A673 (cell line): ENCODE measurements around the gene MFNG. TPM values are rescaled to one million over a fixed set of nuclear protein-coding genes. Genes with fewer than 3 reads are reported as not detected.
A peak's percentile ranks its signal among the peaks of the same experiment; 100 is the strongest.

Experiments
- BruUV-seq: library from RNA; stranded (reverse); fragments of 400-500 nt; replicated peaks from 2 replicates; lab custom pipeline; 2021; lab: Mats Ljungman, UMichigan
- CTCF ChIA-PET: fragments of 300-600 bp; sonication (Branson Sonifier 250); formaldehyde crosslinking; loops from one replicate; lab custom pipeline; 2022; ENCODE audit warnings: antibody characterized with exemption; lab: Charles Lee
- POLR2A ChIA-PET: fragments of 300-600 bp; sonication (Branson Sonifier 250); formaldehyde crosslinking; loops from one replicate; lab custom pipeline; 2022; ENCODE audit warnings: antibody characterized with exemption; ENCODE audit not compliant: low non-redundant PET; lab: Charles Lee
- DNase-seq: peaks from one replicate; pipeline ENCODE4 v3.0.0-alpha.2; 2015; ENCODE audit warnings: low spot score
- H3K27ac ChIP-seq: fragments of 200-600 bp; sonication (generic); 2 replicates; pipeline ENCODE4 v1.5.1; 2016; ENCODE audit warnings: mixed run types, low read depth, mild to moderate bottlenecking, mixed read lengths, antibody characterized with exemption, low read length; ENCODE audit not compliant: poor library complexity, severe bottlenecking
- H3K27me3 ChIP-seq: fragments of 200-600 bp; sonication (generic); replicated peaks from 2 replicates; pipeline ENCODE4 v1.6.1; 2017; ENCODE audit warnings: mixed run types, low read depth, mild to moderate bottlenecking, mixed read lengths, antibody characterized with exemption, low read length; ENCODE audit not compliant: insufficient read depth, poor library complexity
- H3K36me3 ChIP-seq: fragments of 200-600 bp; sonication (generic); 2 replicates; pipeline ENCODE4 v1.6.1; 2016; ENCODE audit warnings: mixed run types, mild to moderate bottlenecking, mixed read lengths, antibody characterized with exemption, low read length; ENCODE audit not compliant: insufficient read depth, poor library complexity, severe bottlenecking
- H3K4me1 ChIP-seq: fragments of 200-600 bp; sonication (generic); 2 replicates; pipeline ENCODE4 v1.6.1; 2017; ENCODE audit warnings: mixed run types, mild to moderate bottlenecking, mixed read lengths, antibody characterized with exemption, low read length; ENCODE audit not compliant: insufficient read depth, poor library complexity, severe bottlenecking
- H3K4me3 ChIP-seq: fragments of 200-600 bp; sonication (generic); 2 replicates; pipeline ENCODE4 v1.5.1; 2016; ENCODE audit warnings: low read depth, mixed run types, mild to moderate bottlenecking, mixed read lengths, low read length; ENCODE audit not compliant: poor library complexity, severe bottlenecking
- H3K9me3 ChIP-seq: fragments of 200-600 bp; sonication (generic); 2 replicates; pipeline ENCODE4 v1.6.1; 2016; ENCODE audit warnings: mixed run types, low read depth, mild to moderate bottlenecking, mixed read lengths, antibody characterized with exemption, low read length; ENCODE audit not compliant: poor library complexity, severe bottlenecking
- CTCF ChIP-seq: fragments of 300-800, 200-600 bp; sonication (generic); conservative IDR thresholded peaks from 2 replicates; pipeline ENCODE4 v1.5.1; 2017; ENCODE audit warnings: low read depth, mild to moderate bottlenecking, antibody characterized with exemption, low read length, moderate library complexity, mixed read lengths
- EZH2 ChIP-seq: fragments of 200-600 bp; sonication (generic); IDR thresholded peaks from 2 replicates; pipeline ENCODE4 v1.6.1; 2017; ENCODE audit warnings: borderline replicate concordance, low read depth, mild to moderate bottlenecking, mixed read lengths, antibody characterized with exemption, low read length; ENCODE audit not compliant: poor library complexity, severe bottlenecking
- intact Hi-C: fragments of 100-400 bp; cut with micrococcal nuclease; formaldehyde crosslinking; loops from one replicate; pipeline ENCODE4 v1.10.0; 2022; ENCODE audit not compliant: unreplicated experiment
- total RNA-seq: library from RNA; stranded (reverse); gene quantifications from 2 replicates; pipeline ENCODE4 v1.2.3, GENCODE V29; 2021

Gene MFNG
- total RNA-seq, 1 experiment from 2014 or later = not detected

DNA sequence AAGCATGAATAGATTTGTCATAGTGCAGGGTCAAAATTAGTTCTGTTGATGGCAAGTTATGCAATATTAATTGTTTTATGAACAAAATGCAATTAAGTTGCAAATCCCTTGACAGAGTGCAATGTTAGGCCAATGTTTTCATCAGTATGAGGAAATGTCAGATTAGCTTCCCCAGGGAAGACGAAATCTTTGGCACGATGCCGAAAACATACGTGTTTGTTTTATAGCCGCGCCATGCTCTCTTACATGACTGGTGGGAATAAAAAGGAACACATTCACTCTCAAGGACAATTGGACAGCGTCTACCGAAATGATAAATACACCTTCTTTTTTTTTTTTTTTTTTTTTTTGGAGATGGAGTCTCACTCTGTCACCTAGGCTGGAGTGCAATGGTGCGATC lies 27.0 kb downstream of the MFNG start:
- Histone ChIP-seq H3K27ac (no peak overlapping the region), H3K27me3 (no peaks in the 10 kb centered on the region), H3K9me3 (no peaks in the 10 kb centered on the region), H3K4me3 (no peak overlapping the region), H3K36me3 (no peaks in the 10 kb centered on the region), H3K4me1 (peaks cover 4% of the 10 kb centered on the region)
- peak; percentile 65 for DNase-seq
- CTCF ChIA-PET = interaction anchor here (0.6 to 0.9 kb wide), 3 partner anchors 13 to 278 kb away, joined by 3 to 4 read pairs (median 3); no protein-coding TSS in a partner anchor
- BruUV-seq = no TSS peak
- POLR2A ChIA-PET = no interaction called here
- TF ChIP-seq EZH2 = no peak
- TF ChIP-seq CTCF = no peak
- intact Hi-C loops = loop anchor here (5.0 kb wide), 1 partner anchor 192 kb away; no protein-coding TSS in a partner anchor

- POLR2A ChIA-PET = no interaction called here
- peak; percentile 54 for DNase-seq
These were observed 28.9 kb downstream of the MFNG start for GRCh38 chr22:37457093-37457893.

GRCh38 chr22:37456346-37456745 lies 29.8 kb downstream of the MFNG start:
- intact Hi-C loops = loop anchor here (2.0 to 5.0 kb wide), 2 partner anchors 140 to 189 kb away; no protein-coding TSS in a partner anchor
- H3K4me1 ChIP-seq = peaks cover 4% of the 10 kb centered on the region
- no peak for DNase-seq
- H3K9me3 ChIP-seq = no peaks in the 10 kb centered on the region
- H3K36me3 ChIP-seq = no peaks in the 10 kb centered on the region
- ChIA-PET POLR2A (no interaction called here), CTCF (interaction anchor here (0.7 kb wide), 1 partner anchor 136 kb away, joined by 15 read pairs; no protein-coding TSS in a partner anchor)
- H3K27me3 ChIP-seq = no peaks in the 10 kb centered on the region
- TF ChIP-seq EZH2 (no peak), CTCF (no peak)
- H3K27ac ChIP-seq = no peak overlapping the region
- H3K4me3 ChIP-seq = no peak overlapping the region
- BruUV-seq = no TSS peak

More at GRCh38 chr22:37457093-37457893, 28.9 kb downstream of the MFNG start:
- no TSS peak for BruUV-seq
- no peak overlapping the region for H3K27ac ChIP-seq
- peaks cover 4% of the 10 kb centered on the region for H3K4me1 ChIP-seq
- intact Hi-C loops = loop anchor here (2.0 to 5.0 kb wide), 2 partner anchors 140 to 190 kb away; no protein-coding TSS in a partner anchor
- TF ChIP-seq CTCF (peak; percentile 93), EZH2 (no peak)
- H3K9me3 ChIP-seq = no peaks in the 10 kb centered on the region
- H3K36me3 ChIP-seq = no peaks in the 10 kb centered on the region
- no peaks in the 10 kb centered on the region for H3K27me3 ChIP-seq
- H3K4me3 ChIP-seq = no peak overlapping the region
- CTCF ChIA-PET = no interaction called here
